Mesendoderm (in vitro differentiated cells): ENCODE data around the gene NCL.

Experiments
- DNase-seq: peaks from one replicate; pipeline ENCODE4 v3.0.0; 2013
- H2AK5ac ChIP-seq: 2 replicates; pipeline ENCODE4 v1.6.1; 2013; ENCODE audit warnings: low read length, inconsistent platforms
- H2BK120ac ChIP-seq: 2 replicates; pipeline ENCODE4 v1.6.1; 2013; ENCODE audit warnings: low read depth, mild to moderate bottlenecking, low read length, moderate library complexity, mixed read lengths
- H2BK15ac ChIP-seq: replicated peaks from 2 replicates; pipeline ENCODE4 v1.6.1; 2013; ENCODE audit warnings: low read depth, mild to moderate bottlenecking, moderate library complexity
- H2BK5ac ChIP-seq: 2 replicates; pipeline ENCODE4 v1.6.1; 2013; ENCODE audit warnings: low read length, inconsistent platforms
- H3K18ac ChIP-seq: 2 replicates; pipeline ENCODE4 v1.6.1; 2013; ENCODE audit warnings: mild to moderate bottlenecking, low read length, mixed read lengths
- H3K23ac ChIP-seq: one replicate; pipeline ENCODE4 v1.6.1; 2013; ENCODE audit warnings: low read length
- H3K27ac ChIP-seq: 2 replicates; pipeline ENCODE4 v1.5.1; 2013; ENCODE audit warnings: low read depth, mild to moderate bottlenecking, inconsistent platforms, low read length, moderate library complexity
- H3K27me3 ChIP-seq: 2 replicates; pipeline ENCODE4 v1.6.1; 2013; ENCODE audit warnings: low read length, control low read depth, mild to moderate bottlenecking, inconsistent platforms; ENCODE audit not compliant: insufficient read depth, poor library complexity
- H3K36me3 ChIP-seq: 2 replicates; pipeline ENCODE4 v1.6.1; 2013; ENCODE audit warnings: low read length, inconsistent platforms; ENCODE audit not compliant: control insufficient read depth, insufficient read depth
- H3K4ac ChIP-seq: one replicate; pipeline ENCODE4 v1.6.1; 2013; ENCODE audit warnings: low read depth, mild to moderate bottlenecking, low read length, moderate library complexity
- H3K4me1 ChIP-seq: 2 replicates; pipeline ENCODE4 v1.6.1; 2013; ENCODE audit warnings: low read depth, low read length, inconsistent platforms; ENCODE audit not compliant: control insufficient read depth
- H3K4me2 ChIP-seq: 2 replicates; pipeline ENCODE4 v1.6.1; 2013; ENCODE audit warnings: low read length
- H3K4me3 ChIP-seq: 2 replicates; pipeline ENCODE4 v1.5.1; 2013; ENCODE audit warnings: mild to moderate bottlenecking, low read length
- H3K56ac ChIP-seq: one replicate; pipeline ENCODE4 v1.6.1; 2013; ENCODE audit warnings: low read length
- H3K79me1 ChIP-seq: 2 replicates; pipeline ENCODE4 v1.6.1; 2013; ENCODE audit warnings: low read length, inconsistent platforms
- H3K79me2 ChIP-seq: 2 replicates; pipeline ENCODE4 v1.6.1; 2013; ENCODE audit warnings: mild to moderate bottlenecking, low read length; ENCODE audit not compliant: control insufficient read depth, insufficient read depth
- H3K9ac ChIP-seq: 2 replicates; pipeline ENCODE4 v1.6.1; 2013; ENCODE audit warnings: low read length, inconsistent platforms
- H4K5ac ChIP-seq: one replicate; pipeline ENCODE4 v1.6.1; 2013; ENCODE audit warnings: low read length
- H4K8ac ChIP-seq: one replicate; pipeline ENCODE4 v1.6.1; 2013; ENCODE audit warnings: low read depth, mild to moderate bottlenecking, control low read depth, low read length, moderate library complexity
- WGBS: extraction: QIAGEN DNeasy Blood & Tissue Kit; methylation state at CpG from one replicate; pipeline ENCODE4 v1.1.7; 2013; ENCODE audit warnings: low lambda C conversion rate, missing lambda C conversion rate; ENCODE audit not compliant: insufficient coverage; ENCODE audit errors: extremely low coverage; 5-methylcytosine and 5-hydroxymethylcytosine counted together

NCL gene

DNA sequence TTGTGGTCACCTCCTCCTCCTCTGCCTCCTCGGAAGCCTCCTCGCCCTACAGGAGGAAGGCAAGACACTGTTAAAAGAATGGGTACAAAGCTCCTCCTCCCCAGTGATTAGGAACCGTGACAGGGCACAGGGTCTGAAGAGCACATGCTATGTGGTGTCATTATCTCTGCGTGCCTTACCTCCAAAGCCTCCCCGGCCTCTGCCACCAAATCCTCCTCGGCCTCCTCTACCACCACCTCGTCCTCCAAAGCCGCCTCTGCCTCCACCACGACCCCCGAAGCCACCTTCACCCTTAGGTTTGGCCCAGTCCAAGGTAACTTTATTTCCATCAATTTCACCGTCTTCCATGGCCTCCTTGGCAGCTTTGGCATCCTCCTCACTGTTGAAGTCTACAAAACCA lies 9.1 kb downstream of the NCL start:
- DNase-seq = no peak
- no peak overlapping the region for H3K9ac ChIP-seq
- H2BK120ac ChIP-seq = no peak overlapping the region
- H3K27me3 ChIP-seq = no peaks in the 10 kb centered on the region
- H2AK5ac ChIP-seq = no peak overlapping the region
- H3K27ac ChIP-seq = no peak overlapping the region
- no peak overlapping the region for H4K5ac ChIP-seq
- H3K4ac ChIP-seq = no peak overlapping the region
- H4K8ac ChIP-seq = no peak overlapping the region
- H3K4me1 ChIP-seq = no peaks in the 10 kb centered on the region
- H3K79me1 ChIP-seq = peaks cover 3% of the 10 kb centered on the region
- peaks cover 30% of the 10 kb centered on the region for H3K36me3 ChIP-seq
- H3K23ac ChIP-seq = no peak overlapping the region
- no CpG with 5 or more reads among the region's 11 CpGs for WGBS
- no peak overlapping the region for H3K56ac ChIP-seq
- H2BK15ac ChIP-seq = no peak overlapping the region
- no peak overlapping the region for H2BK5ac ChIP-seq
- no peak overlapping the region for H3K18ac ChIP-seq
- H3K79me2 ChIP-seq = peaks cover 5% of the 10 kb centered on the region
- H3K4me3 ChIP-seq = no peak overlapping the region
- H3K4me2 ChIP-seq = no peak overlapping the region

DNA sequence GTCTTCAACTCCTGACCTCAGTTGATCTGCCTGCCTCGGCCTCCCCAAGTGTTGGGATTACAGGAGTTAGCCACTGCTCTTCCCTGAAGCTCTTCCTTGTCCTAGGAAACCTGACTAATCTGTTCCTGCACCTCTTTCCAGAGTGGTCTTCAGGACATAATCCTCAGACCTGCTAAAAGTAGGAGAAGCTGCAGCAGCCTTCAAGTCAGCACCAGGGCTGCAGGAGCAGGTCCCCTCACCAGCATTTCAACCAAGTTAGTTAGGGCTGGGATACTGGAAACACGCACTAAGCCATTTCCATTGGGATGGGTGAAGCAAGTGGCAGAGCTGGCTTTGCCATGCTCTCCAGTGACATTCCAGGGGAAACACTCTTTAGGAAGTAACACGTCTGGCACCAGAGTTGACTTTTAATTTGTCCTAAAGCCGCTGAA lies 9.9 kb downstream of the NCL start:
- Histone ChIP-seq H3K4me3 (no peak overlapping the region), H3K27ac (peak overlapping the region; percentile 31), H3K18ac (no peak overlapping the region), H3K79me2 (peaks cover 2% of the 10 kb centered on the region), H3K56ac (no peak overlapping the region), H3K9ac (no peak overlapping the region), H2BK120ac (no peak overlapping the region), H4K8ac (no peak overlapping the region), H2BK5ac (no peak overlapping the region), H3K4me2 (no peak overlapping the region), H3K27me3 (no peaks in the 10 kb centered on the region), H3K36me3 (peaks cover 30% of the 10 kb centered on the region), H2AK5ac (no peak overlapping the region), H3K4me1 (no peaks in the 10 kb centered on the region), H3K79me1 (peaks cover 3% of the 10 kb centered on the region), H3K4ac (no peak overlapping the region), H3K23ac (no peak overlapping the region), H4K5ac (no peak overlapping the region), H2BK15ac (no peak overlapping the region)
- no CpG with 5 or more reads among the region's 4 CpGs for WGBS
- DNase-seq = no peak

DNA sequence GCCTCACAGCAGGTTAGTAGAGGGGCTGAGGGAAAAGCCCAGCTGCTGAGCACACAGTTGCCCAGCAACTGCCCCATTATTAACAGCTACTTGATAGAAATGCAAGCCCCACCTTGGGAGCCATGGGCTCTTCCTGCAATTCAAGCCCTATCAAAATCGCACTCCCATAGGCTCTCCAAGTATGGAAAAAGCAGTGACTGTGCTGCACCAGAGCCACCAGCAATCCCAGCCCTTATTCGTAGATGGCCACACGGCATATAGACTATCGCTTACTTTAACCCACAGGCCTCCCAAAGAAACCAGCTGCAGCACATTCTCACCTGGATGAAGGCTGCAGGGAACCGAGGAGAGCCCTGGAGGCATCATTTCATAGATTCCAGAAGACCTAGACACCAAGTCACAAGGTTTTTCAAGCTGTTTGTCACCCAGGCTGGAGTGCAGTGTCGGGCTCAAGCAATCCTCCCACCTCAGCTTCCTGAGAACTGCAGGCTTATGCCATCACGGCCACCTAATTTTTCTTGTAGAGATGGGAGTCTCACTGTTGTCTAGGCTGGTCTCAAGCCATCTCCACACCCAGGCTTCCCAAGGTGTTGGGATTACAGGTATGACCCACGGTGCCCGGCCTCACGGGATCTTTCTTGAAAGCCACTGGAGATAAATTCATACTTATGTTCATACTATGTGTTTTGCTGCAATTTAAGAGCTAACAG lies 11.3 kb downstream of the NCL start:
- Histone ChIP-seq H3K18ac (no peak overlapping the region), H3K4ac (no peak overlapping the region), H3K23ac (no peak overlapping the region), H3K79me1 (no peaks in the 10 kb centered on the region), H3K56ac (no peak overlapping the region), H2BK120ac (no peak overlapping the region), H3K79me2 (no peaks in the 10 kb centered on the region), H2BK15ac (no peak overlapping the region), H3K4me2 (no peak overlapping the region), H4K8ac (no peak overlapping the region), H2AK5ac (no peak overlapping the region), H3K4me3 (no peak overlapping the region), H3K4me1 (no peaks in the 10 kb centered on the region), H2BK5ac (no peak overlapping the region), H3K27me3 (no peaks in the 10 kb centered on the region), H3K27ac (no peak overlapping the region), H3K9ac (no peak overlapping the region), H3K36me3 (peaks cover 25% of the 10 kb centered on the region), H4K5ac (no peak overlapping the region)
- no CpG with 5 or more reads among the region's 10 CpGs for WGBS
- DNase-seq = peak; percentile 84

DNA sequence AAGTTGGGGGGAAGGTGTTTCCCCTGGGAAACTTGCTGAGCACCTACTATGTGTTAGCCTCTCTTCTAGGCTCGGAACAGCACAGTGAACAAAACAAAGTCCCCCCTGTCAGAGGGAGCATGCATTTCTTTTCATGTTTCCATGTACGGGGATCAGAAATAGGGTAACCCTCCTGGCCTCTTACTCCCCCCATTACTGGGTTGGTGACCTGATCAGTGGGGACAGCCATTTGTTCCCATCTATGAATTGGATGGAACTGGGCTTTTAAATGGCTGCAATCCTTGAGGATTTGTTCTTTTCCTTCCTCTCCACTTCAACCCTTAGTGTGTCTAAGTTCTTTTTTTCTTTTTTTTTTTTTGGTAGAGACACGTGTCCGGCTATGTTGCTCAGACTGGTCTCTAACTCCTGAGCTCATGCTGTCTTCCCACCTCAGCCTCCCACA lies 13.7 kb downstream of the NCL start:
- Histone ChIP-seq H4K8ac (no peak overlapping the region), H2BK5ac (no peak overlapping the region), H3K9ac (no peak overlapping the region), H4K5ac (no peak overlapping the region), H3K18ac (no peak overlapping the region), H3K23ac (no peak overlapping the region), H3K4me1 (no peaks in the 10 kb centered on the region), H2BK15ac (no peak overlapping the region), H3K4me2 (no peak overlapping the region), H3K79me1 (no peaks in the 10 kb centered on the region), H3K4me3 (no peak overlapping the region), H3K79me2 (no peaks in the 10 kb centered on the region), H2BK120ac (no peak overlapping the region), H3K36me3 (peaks cover 13% of the 10 kb centered on the region), H2AK5ac (no peak overlapping the region), H3K56ac (no peak overlapping the region), H3K27me3 (no peaks in the 10 kb centered on the region), H3K27ac (no peak overlapping the region), H3K4ac (no peak overlapping the region)
- DNase-seq = no peak
- WGBS = no CpG with 5 or more reads among the region's 4 CpGs

DNA sequence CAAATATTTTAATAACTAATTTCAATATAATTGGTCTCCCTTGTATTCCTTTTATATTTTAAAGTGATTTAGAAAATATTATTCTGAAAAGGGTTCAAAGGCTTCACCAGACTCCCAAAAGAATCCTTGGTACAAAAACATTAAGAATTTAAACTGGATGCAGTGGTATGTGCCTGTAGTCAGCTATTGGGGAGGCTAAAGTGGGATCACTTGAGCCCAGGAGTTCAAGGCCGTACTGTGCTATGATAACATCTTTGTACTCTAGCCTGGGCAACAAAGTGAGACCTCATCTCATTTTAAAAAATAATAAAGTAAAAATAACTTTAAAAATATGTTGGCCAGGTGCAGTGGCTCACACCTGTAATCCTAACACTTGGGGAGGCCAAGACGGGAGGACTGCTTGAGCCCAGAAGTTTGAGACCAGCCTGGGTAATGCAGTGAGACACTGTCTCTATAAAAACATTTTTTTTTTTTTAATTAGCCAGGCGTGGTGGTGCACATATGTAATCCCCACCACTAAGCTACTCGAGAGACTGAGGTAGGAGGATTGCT lies 14.7 kb downstream of the NCL start:
- Histone ChIP-seq H2AK5ac (no peak overlapping the region), H3K4me3 (no peak overlapping the region), H4K8ac (no peak overlapping the region), H3K23ac (no peak overlapping the region), H3K56ac (no peak overlapping the region), H3K79me1 (no peaks in the 10 kb centered on the region), H3K27me3 (no peaks in the 10 kb centered on the region), H2BK5ac (no peak overlapping the region), H3K4ac (no peak overlapping the region), H3K79me2 (no peaks in the 10 kb centered on the region), H3K36me3 (peaks cover 7% of the 10 kb centered on the region), H3K27ac (no peak overlapping the region), H4K5ac (no peak overlapping the region), H2BK15ac (no peak overlapping the region), H2BK120ac (no peak overlapping the region), H3K4me2 (no peak overlapping the region), H3K4me1 (no peaks in the 10 kb centered on the region), H3K18ac (no peak overlapping the region), H3K9ac (no peak overlapping the region)
- no peak for DNase-seq
- WGBS = no CpG with 5 or more reads among the region's 4 CpGs

DNA sequence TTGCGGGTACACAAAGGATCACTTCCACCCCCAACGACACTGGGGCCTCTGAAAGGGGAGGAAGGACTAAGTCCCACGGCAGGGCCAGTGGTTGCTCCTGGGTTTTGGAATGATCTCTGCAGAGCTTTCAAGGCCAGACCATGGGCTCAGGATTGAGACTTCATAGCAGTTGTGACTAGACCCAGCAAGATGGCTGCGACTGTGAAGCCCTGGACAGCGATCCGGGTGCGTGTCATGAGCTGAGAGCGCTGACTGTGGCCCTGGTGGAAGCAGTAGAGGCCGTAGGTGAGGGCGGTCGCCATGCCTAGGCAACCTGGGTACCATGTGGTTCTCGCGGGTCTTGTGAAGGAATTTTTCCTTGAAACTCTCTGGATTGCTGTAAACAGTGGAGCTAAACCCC lies 27.3 kb downstream of the NCL start:
- Histone ChIP-seq H3K18ac (no peak overlapping the region), H3K79me2 (no peaks in the 10 kb centered on the region), H2BK15ac (no peak overlapping the region), H3K4ac (no peak overlapping the region), H3K27ac (no peak overlapping the region), H3K79me1 (no peaks in the 10 kb centered on the region), H4K5ac (no peak overlapping the region), H3K4me1 (no peaks in the 10 kb centered on the region), H3K36me3 (no peaks in the 10 kb centered on the region), H2BK120ac (no peak overlapping the region), H4K8ac (no peak overlapping the region), H3K4me3 (no peak overlapping the region), H2AK5ac (no peak overlapping the region), H3K9ac (no peak overlapping the region), H3K23ac (no peak overlapping the region), H3K27me3 (no peaks in the 10 kb centered on the region), H2BK5ac (no peak overlapping the region), H3K56ac (no peak overlapping the region), H3K4me2 (no peak overlapping the region)
- WGBS = no CpG with 5 or more reads among the region's 13 CpGs
- DNase-seq = no peak
